WTC11 (cell line): ENCODE results near the gene CLEC10A. TPM values are rescaled to one million over a fixed set of nuclear protein-coding genes. Genes with fewer than 3 reads are reported as not detected.

Experiments
- AFF4 ChIP-seq: sonication (generic); formaldehyde crosslinking; IDR thresholded peaks from 2 replicates; pipeline ENCODE4 v1.8.1; 2023; ENCODE audit warnings: mild to moderate bottlenecking, missing genetic modification reagents, borderline replicate concordance
- ATF2 ChIP-seq: sonication (generic); formaldehyde crosslinking; IDR thresholded peaks from 2 replicates; pipeline ENCODE4 v1.8.1; 2022; ENCODE audit warnings: low read depth, missing genetic modification reagents, borderline replicate concordance
- ATF3 ChIP-seq: sonication (generic); formaldehyde crosslinking; conservative IDR thresholded peaks from 2 replicates; pipeline ENCODE4 v1.8.1; 2022; ENCODE audit warnings: mild to moderate bottlenecking, missing genetic modification reagents
- CREM ChIP-seq: sonication (generic); formaldehyde crosslinking; IDR thresholded peaks from 2 replicates; pipeline ENCODE4 v1.8.1; 2022; ENCODE audit warnings: mild to moderate bottlenecking, missing genetic modification reagents, moderate library complexity
- CTCF ChIP-seq: fragments of 200-600 bp; IDR thresholded peaks from 2 replicates; pipeline ENCODE4 v1.8.0; 2022; ENCODE audit warnings: antibody characterized with exemption
- E2F4 ChIP-seq: sonication (generic); formaldehyde crosslinking; IDR thresholded peaks from 2 replicates; pipeline ENCODE4 v1.8.1; 2022; ENCODE audit warnings: low read depth, mild to moderate bottlenecking, moderate library complexity, missing genetic modification reagents, borderline replicate concordance
- ESRRA ChIP-seq: sonication (generic); formaldehyde crosslinking; IDR thresholded peaks from 2 replicates; pipeline ENCODE4 v1.8.1; 2022; ENCODE audit warnings: mild to moderate bottlenecking, missing genetic modification reagents, borderline replicate concordance
- ETV6 ChIP-seq: sonication (generic); formaldehyde crosslinking; IDR thresholded peaks from 2 replicates; pipeline ENCODE4 v1.8.1; 2022; ENCODE audit warnings: mild to moderate bottlenecking, missing genetic modification reagents
- GABPB1 ChIP-seq: sonication (generic); formaldehyde crosslinking; IDR thresholded peaks from 2 replicates; pipeline ENCODE4 v1.8.1; 2023; ENCODE audit warnings: mild to moderate bottlenecking, missing genetic modification reagents
- GRHL2 ChIP-seq: fragments of 250-450 bp; sonication (Bioruptor Pico); IDR thresholded peaks from 2 replicates; pipeline ENCODE4 v1.8.0; 2022; ENCODE audit warnings: mild to moderate bottlenecking, moderate library complexity; ENCODE audit not compliant: insufficient replicate concordance, severe bottlenecking
- HMGA2 ChIP-seq: fragments of 250-450 bp; sonication (Bioruptor Pico); IDR thresholded peaks from 2 replicates; pipeline ENCODE4 v1.4.0; 2021; ENCODE audit warnings: mild to moderate bottlenecking, moderate library complexity
- IRF1 ChIP-seq: sonication (generic); formaldehyde crosslinking; IDR thresholded peaks from 2 replicates; pipeline ENCODE4 v1.8.0; 2023; ENCODE audit warnings: missing genetic modification reagents
- JAZF1 ChIP-seq: fragments of 250-450 bp; sonication (Bioruptor Pico); IDR thresholded peaks from 2 replicates; pipeline ENCODE4 v1.9.0; 2021; ENCODE audit warnings: moderate library complexity, mild to moderate bottlenecking, inconsistent platforms
- MAX ChIP-seq: sonication (generic); formaldehyde crosslinking; IDR thresholded peaks from 2 replicates; pipeline ENCODE4 v1.8.0; 2022; ENCODE audit warnings: mild to moderate bottlenecking, missing genetic modification reagents
- MYBL2 ChIP-seq: sonication (generic); formaldehyde crosslinking; IDR thresholded peaks from 2 replicates; pipeline ENCODE4 v1.8.1; 2023; ENCODE audit warnings: mild to moderate bottlenecking, moderate library complexity, missing genetic modification reagents
- RORB ChIP-seq: fragments of 250-450 bp; sonication (Bioruptor Pico); IDR thresholded peaks from 2 replicates; pipeline ENCODE4 v1.9.0; 2021; ENCODE audit warnings: mild to moderate bottlenecking
- SP1 ChIP-seq: sonication (generic); formaldehyde crosslinking; conservative IDR thresholded peaks from 2 replicates; pipeline ENCODE4 v1.8.1; 2022; ENCODE audit warnings: missing genetic modification reagents
- STAT6 ChIP-seq: sonication (generic); formaldehyde crosslinking; conservative IDR thresholded peaks from 2 replicates; pipeline ENCODE4 v1.8.1; 2023; ENCODE audit warnings: mild to moderate bottlenecking, low read depth, missing genetic modification reagents, moderate library complexity
- TCF7 ChIP-seq: sonication (generic); formaldehyde crosslinking; IDR thresholded peaks from 2 replicates; pipeline ENCODE4 v1.8.0; 2022; ENCODE audit warnings: mild to moderate bottlenecking, low read depth, missing genetic modification reagents, moderate library complexity
- TEAD1 ChIP-seq: sonication (generic); formaldehyde crosslinking; IDR thresholded peaks from 2 replicates; pipeline ENCODE4 v1.8.0; 2022; ENCODE audit warnings: mild to moderate bottlenecking, missing genetic modification reagents
- TEAD4 ChIP-seq: sonication (generic); formaldehyde crosslinking; IDR thresholded peaks from 2 replicates; pipeline ENCODE4 v1.8.0; 2022; ENCODE audit warnings: mild to moderate bottlenecking, missing genetic modification reagents
- ZNF232 ChIP-seq: sonication (generic); formaldehyde crosslinking; IDR thresholded peaks from 2 replicates; pipeline ENCODE4 v1.8.0; 2022; ENCODE audit warnings: mild to moderate bottlenecking, missing genetic modification reagents
- ZNF281 ChIP-seq: sonication (generic); formaldehyde crosslinking; IDR thresholded peaks from 2 replicates; pipeline ENCODE4 v1.8.0; 2023; ENCODE audit warnings: mild to moderate bottlenecking, missing genetic modification reagents
- ZNF396 ChIP-seq: fragments of 250-450 bp; sonication (Bioruptor Pico); IDR thresholded peaks from 2 replicates; pipeline ENCODE4 v1.8.0; 2021; ENCODE audit warnings: mild to moderate bottlenecking, moderate library complexity, borderline replicate concordance
- ZNF423 ChIP-seq: fragments of 250-450 bp; sonication (Bioruptor Pico); IDR thresholded peaks from 2 replicates; pipeline ENCODE4 v2.1.2; 2022; ENCODE audit warnings: mild to moderate bottlenecking, moderate library complexity
- total RNA-seq: library from RNA; stranded (reverse); gene quantifications from 3 replicates; pipeline ENCODE4 v1.2.3, GENCODE V29; 2021

Gene CLEC10A
- total RNA-seq, 1 experiment from 2014 or later: not detected

GRCh38 chr17:7043182-7043496 lies 36.9 kb downstream of the CLEC10A start (continued):
- no peak for TF ChIP-seq ZNF281 (CRISPR knock-in tag)
- no peak for TF ChIP-seq ATF3 (CRISPR knock-in tag)
- peak; percentile 10; the same call in 1 of the 2 replicates for TF ChIP-seq SP1
- no peak for TF ChIP-seq ETV6 (CRISPR knock-in tag)
- no peak for TF ChIP-seq HMGA2
- TF ChIP-seq STAT6 (CRISPR knock-in tag): no peak
- TF ChIP-seq CREM (CRISPR knock-in tag): 0 out of 2 replicates have a peak, but pooled peaks have one; percentile 31
- TF ChIP-seq E2F4 (CRISPR knock-in tag): no peak
- 0 out of 2 replicates have a peak, but pooled peaks have one; percentile 43 for TF ChIP-seq MAX (CRISPR knock-in tag)
- TF ChIP-seq RORB (CRISPR knock-in tag): no peak
- no peak for TF ChIP-seq IRF1 (CRISPR knock-in tag)
- no peak for TF ChIP-seq GABPB1 (CRISPR knock-in tag)
- TF ChIP-seq AFF4 (CRISPR knock-in tag): no peak
- no peak for TF ChIP-seq TEAD1 (CRISPR knock-in tag)
- TF ChIP-seq ATF2 (CRISPR knock-in tag): no peak
- no peak for TF ChIP-seq CTCF
- 0 out of 2 replicates have a peak, but pooled peaks have one; percentile 3 for TF ChIP-seq ZNF232 (CRISPR knock-in tag)
- no peak for TF ChIP-seq JAZF1
- TF ChIP-seq ZNF396 (CRISPR knock-in tag): no peak
- TF ChIP-seq GRHL2: no peak
- TF ChIP-seq ESRRA (CRISPR knock-in tag): peak; percentile 38; the same call in 1 of the 2 replicates
- no peak for TF ChIP-seq MYBL2 (CRISPR knock-in tag)
- no peak for TF ChIP-seq ZNF423 (CRISPR knock-in tag)
- TF ChIP-seq TCF7: no peak
- TF ChIP-seq TEAD4 (CRISPR knock-in tag): no peak
